WTC11 (cell line): ENCODE data around the gene HBEGF.

Source experiments
- ATF6 ChIP-seq: sonication (generic); formaldehyde crosslinking; IDR thresholded peaks from 2 replicates; pipeline ENCODE4 v1.8.1; 2023; ENCODE audit warnings: mild to moderate bottlenecking, missing genetic modification reagents
- CTCF ChIP-seq: fragments of 200-600 bp; IDR thresholded peaks from 2 replicates; pipeline ENCODE4 v1.8.0; 2022; ENCODE audit warnings: antibody characterized with exemption
- FOXP4 ChIP-seq: sonication (generic); formaldehyde crosslinking; IDR thresholded peaks from 2 replicates; pipeline ENCODE4 v1.8.0; 2022; ENCODE audit warnings: mild to moderate bottlenecking, missing genetic modification reagents
- MAX ChIP-seq: sonication (generic); formaldehyde crosslinking; IDR thresholded peaks from 2 replicates; pipeline ENCODE4 v1.8.0; 2022; ENCODE audit warnings: mild to moderate bottlenecking, missing genetic modification reagents
- ZNF138 ChIP-seq: sonication (generic); formaldehyde crosslinking; conservative IDR thresholded peaks from 2 replicates; pipeline ENCODE4 v1.8.1; 2022; ENCODE audit warnings: mild to moderate bottlenecking, moderate library complexity, missing genetic modification reagents

GRCh38 chr5:140302786-140303639, 43.4 kb downstream of the HBEGF start, which contains the start of gene PFDN1:
- no peak for TF ChIP-seq ZNF138
- no peak for TF ChIP-seq CTCF
- TF ChIP-seq FOXP4, result no peak
- 0 out of 2 replicates have a peak, but pooled peaks have one; percentile 17 for TF ChIP-seq MAX (CRISPR knock-in tag)
- no peak for TF ChIP-seq ATF6 (CRISPR knock-in tag)
